Lower leg skin (tissue), 4 donors: ENCODE measurements around the gene DRG1. TPM values are rescaled to one million over a fixed set of nuclear protein-coding genes. Genes with fewer than 3 reads are reported as not detected.

Source experiments
- DNase-seq, 2 donors: peaks; one replicate each; pipeline ENCODE4 v3.0.0-alpha.2; 2019; ENCODE audit warnings: low spot score in 2 of 2
- H3K4me3 ChIP-seq: fragments of 200-600 bp; sonication (generic); 2 replicates; pipeline ENCODE4 v1.5.1; 2017; ENCODE audit warnings: mild to moderate bottlenecking, low read depth; ENCODE audit not compliant: poor library complexity, severe bottlenecking
- POLR2A ChIP-seq, 2 donors: fragments of 450-650 bp; IDR thresholded peaks; one replicate each; pipeline ENCODE4 v1.6.1; 2016 to 2017; ENCODE audit warnings: antibody characterized with exemption in 2 of 2, mild to moderate bottlenecking in 1 of 2, moderate library complexity in 1 of 2
- WGBS, 2 donors: methylation state at CpG; one replicate each; pipeline ENCODE4 v1.1.5; 2018; 5-methylcytosine and 5-hydroxymethylcytosine counted together
- intact Hi-C: fragments of 100-400 bp; cut with DNase I; formaldehyde crosslinking; loops from one replicate; pipeline ENCODE4 v1.15.0; 2023; ENCODE audit warnings: low total_unique reads
- total RNA-seq, 4 donors: library from RNA; depleted of rRNA; stranded (reverse); fragments of >200 nt; gene quantifications; one replicate each; pipeline ENCODE4 v1.1.0, GENCODE V29; 2016
- TF ChIP-seq, protein P1 (sequence below), 3 donors: fragments of 450-650 bp; IDR thresholded peaks; one replicate each; pipeline ENCODE4 v1.5.1; 2016; ENCODE audit warnings: antibody characterized with exemption in 3 of 3, mild to moderate bottlenecking in 3 of 3, moderate library complexity in 2 of 3

DRG1 gene
- total RNA-seq: 10 to 100 TPM; 43.0 to 55.1 (median 48.7) TPM

- TF ChIP-seq, protein P1, sequence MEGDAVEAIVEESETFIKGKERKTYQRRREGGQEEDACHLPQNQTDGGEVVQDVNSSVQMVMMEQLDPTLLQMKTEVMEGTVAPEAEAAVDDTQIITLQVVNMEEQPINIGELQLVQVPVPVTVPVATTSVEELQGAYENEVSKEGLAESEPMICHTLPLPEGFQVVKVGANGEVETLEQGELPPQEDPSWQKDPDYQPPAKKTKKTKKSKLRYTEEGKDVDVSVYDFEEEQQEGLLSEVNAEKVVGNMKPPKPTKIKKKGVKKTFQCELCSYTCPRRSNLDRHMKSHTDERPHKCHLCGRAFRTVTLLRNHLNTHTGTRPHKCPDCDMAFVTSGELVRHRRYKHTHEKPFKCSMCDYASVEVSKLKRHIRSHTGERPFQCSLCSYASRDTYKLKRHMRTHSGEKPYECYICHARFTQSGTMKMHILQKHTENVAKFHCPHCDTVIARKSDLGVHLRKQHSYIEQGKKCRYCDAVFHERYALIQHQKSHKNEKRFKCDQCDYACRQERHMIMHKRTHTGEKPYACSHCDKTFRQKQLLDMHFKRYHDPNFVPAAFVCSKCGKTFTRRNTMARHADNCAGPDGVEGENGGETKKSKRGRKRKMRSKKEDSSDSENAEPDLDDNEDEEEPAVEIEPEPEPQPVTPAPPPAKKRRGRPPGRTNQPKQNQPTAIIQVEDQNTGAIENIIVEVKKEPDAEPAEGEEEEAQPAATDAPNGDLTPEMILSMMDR (IDR thresholded peaks at IDR 0.05): no peak
- TF ChIP-seq POLR2A (IDR thresholded peaks at IDR 0.05): peak in 1 of 2 donors; percentile 56
- WGBS, 2 donors: 0 to 1% methylated on average over 52 to 71 of the region's 72 CpGs
- peak; percentile 95 to 99 for DNase-seq
- intact Hi-C loops: no loop called here
- H3K4me3 ChIP-seq: peak within 1 kb of the TSS; percentile 87
These were observed at the start of gene DRG1 for GRCh38 chr22:31399211-31400022. TSS of gene DRG1 (plus strand) at chr22:31399604. CDS start at chr22:31399684, 80 bp downstream.

GRCh38 chr22:31349960-31350359 is 49.4 kb upstream of the DRG1 start:
- H3K4me3 ChIP-seq: no peak overlapping the region
- no peak for DNase-seq
- intact Hi-C loops: loop anchor here (10.0 kb wide), 1 partner anchor 145 kb away; the partner anchor contains the start of gene SFI1
- no peak for TF ChIP-seq POLR2A (IDR thresholded peaks at IDR 0.05)
- TF ChIP-seq, protein P1 (IDR thresholded peaks at IDR 0.05): no peak

- TF ChIP-seq POLR2A (IDR thresholded peaks at IDR 0.05): no peak
- TF ChIP-seq, protein P1 (IDR thresholded peaks at IDR 0.05): no peak
- WGBS, 2 donors: 57 to 62% methylated on average over 8 of the region's 8 CpGs
- intact Hi-C loops: no loop called here
- DNase-seq: no peak
- no peak overlapping the region for H3K4me3 ChIP-seq
These were observed 49.0 kb upstream of the DRG1 start for GRCh38 chr22:31350410-31350863.

DNA sequence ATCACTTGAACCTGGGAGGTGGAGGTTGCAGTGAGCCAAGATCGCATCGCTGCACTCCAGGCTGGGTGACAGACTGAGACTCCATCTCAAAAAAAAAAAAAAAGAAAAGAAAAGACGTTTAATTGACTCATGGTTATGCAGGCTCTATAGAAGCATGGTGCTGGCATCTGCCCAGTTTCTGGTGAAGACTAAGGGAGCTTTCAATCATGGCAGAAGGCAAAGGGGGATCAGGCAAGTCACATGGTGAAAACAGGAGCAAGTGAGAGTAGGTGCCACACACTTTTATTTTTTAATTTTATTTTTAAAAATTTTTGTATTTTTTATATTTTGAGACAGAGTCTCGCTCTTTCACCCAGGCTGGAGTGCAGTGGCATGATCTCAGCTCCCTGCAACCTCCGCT is 44.9 kb upstream of the DRG1 start:
- intact Hi-C loops: no loop called here
- 68% methylated on average over 5 of the region's 5 CpGs for WGBS, 2 donors
- no peak overlapping the region for H3K4me3 ChIP-seq
- no peak for DNase-seq
- TF ChIP-seq, protein P1 (IDR thresholded peaks at IDR 0.05): no peak
- no peak for TF ChIP-seq POLR2A (IDR thresholded peaks at IDR 0.05)

GRCh38 chr22:31360029-31360428 is 39.4 kb upstream of the DRG1 start:
- intact Hi-C loops: no loop called here
- H3K4me3 ChIP-seq: no peak overlapping the region
- TF ChIP-seq, protein P1 (IDR thresholded peaks at IDR 0.05): no peak
- no peak for TF ChIP-seq POLR2A (IDR thresholded peaks at IDR 0.05)
- WGBS, 2 donors: 32 to 48% methylated on average over 1 of the region's 1 CpG
- DNase-seq: no peak
